GM23248 (cell line): Measurements from ENCODE around the gene CNN3.

Experiments
- EZH2 ChIP-seq: fragments of 200-600 bp; sonication (generic); IDR thresholded peaks from 2 replicates; pipeline ENCODE4 v1.6.1; 2018; ENCODE audit warnings: antibody characterized with exemption, mild to moderate bottlenecking; ENCODE audit not compliant: insufficient read depth, poor library complexity, severe bottlenecking
- EZH2phosphoT487 ChIP-seq: fragments of 200-600 bp; sonication (generic); IDR thresholded peaks from 2 replicates; pipeline ENCODE4 v1.6.1; 2018; ENCODE audit warnings: antibody characterized with exemption, moderate library complexity, mild to moderate bottlenecking, low read depth; ENCODE audit not compliant: insufficient read depth

GRCh38 chr1:94969137-94969536 lies 42.2 kb upstream of the CNN3 start:
- no peak for TF ChIP-seq EZH2phosphoT487
- no peak for TF ChIP-seq EZH2
